NCI-H128 (cell line): ENCODE results near the gene GSDME.

Source experiments
- DNase-seq: peaks from one replicate; lab custom pipeline; 2025; ENCODE audit not compliant: unreplicated experiment; lab: John Stamatoyannopoulos, UW

GSDME gene

GRCh38 chr7:24706211-24707170 lies 50.8 kb downstream of the GSDME start:
- no peak for DNase-seq

- DNase-seq = no peak
Measured at GRCh38 chr7:24705461-24705954, 51.8 kb downstream of the GSDME start.

GRCh38 chr7:24704311-24704710 lies 53.0 kb downstream of the GSDME start:
- DNase-seq = no peak

- DNase-seq = no peak
Measured at GRCh38 chr7:24703296-24703695, 54.0 kb downstream of the GSDME start.

- DNase-seq = no peak
Measured at GRCh38 chr7:24702755-24703154, 54.5 kb downstream of the GSDME start.

- DNase-seq = no peak
Measured at GRCh38 chr7:24701261-24702235, 55.7 kb downstream of the GSDME start.

GRCh38 chr7:24700521-24701260 lies 56.6 kb downstream of the GSDME start:
- DNase-seq = peak; percentile 41

GRCh38 chr7:24698531-24699266 lies 58.6 kb downstream of the GSDME start:
- no peak for DNase-seq

- no peak for DNase-seq
Measured at GRCh38 chr7:24697416-24697815, 59.8 kb downstream of the GSDME start.

GRCh38 chr7:24692592-24692991 lies 64.7 kb downstream of the GSDME start:
- DNase-seq = no peak

- DNase-seq = no peak
Measured at GRCh38 chr7:24690251-24690650, 67.0 kb downstream of the GSDME start.

GRCh38 chr7:24685708-24686107 lies 71.6 kb downstream of the GSDME start:
- no peak for DNase-seq

- no peak for DNase-seq
Measured at GRCh38 chr7:24670782-24671181, 86.5 kb downstream of the GSDME start.

- DNase-seq = no peak
Measured at GRCh38 chr7:24669971-24670591, 87.2 kb downstream of the GSDME start.

GRCh38 chr7:24668927-24669635 lies 88.2 kb downstream of the GSDME start:
- no peak for DNase-seq

GRCh38 chr7:24665564-24666294 lies 91.5 kb downstream of the GSDME start:
- peak; percentile 25 for DNase-seq

GRCh38 chr7:24660546-24660945 lies 96.7 kb downstream of the GSDME start:
- no peak for DNase-seq

- no peak for DNase-seq
Measured at GRCh38 chr7:24659505-24659904, 97.8 kb downstream of the GSDME start.
